H1 (cell line): ENCODE measurements around the gene WNT2. TPM values are rescaled to one million over a fixed set of nuclear protein-coding genes. Genes with fewer than 3 reads are reported as not detected.

ENCODE experiments used
- CTCF ChIA-PET: fragments of 300-600 bp; sonication (Branson Sonifier 250); formaldehyde crosslinking; loops from one replicate; lab custom pipeline; 2021; ENCODE audit not compliant: partially characterized antibody; lab: Charles Lee
- POLR2A ChIA-PET: fragments of 300-600 bp; sonication (Branson Sonifier 250); formaldehyde crosslinking; loops from one replicate; lab custom pipeline; 2021; ENCODE audit warnings: inconsistent platforms; ENCODE audit not compliant: partially characterized antibody; lab: Charles Lee
- DNase-seq, 2 experiments: peaks; one replicate each; pipeline versions ENCODE4 v3.0.0 to v3.0.0-alpha.2; 2010 to 2022; ENCODE audit warnings: low spot score in 2 of 2, low read depth in 1 of 2, mixed read lengths in 1 of 2
- FAIRE-seq: peaks from 2 replicates; lab custom pipeline; 2011; peaks lifted over from hg19 to GRCh38; lab: Jason Lieb, UNC
- H2AFZ ChIP-seq: 2 replicates; pipeline ENCODE4 v1.8.1; 2012; ENCODE audit warnings: low read length, inconsistent platforms
- H2AK5ac ChIP-seq: 2 replicates; pipeline ENCODE4 v1.6.1; 2013; ENCODE audit warnings: low read depth, low read length
- H2BK120ac ChIP-seq: replicated peaks from 2 replicates; pipeline ENCODE3; 2013; ENCODE audit warnings: low read depth, low read length, inconsistent platforms
- H2BK12ac ChIP-seq: 2 replicates; pipeline ENCODE4 v1.6.1; 2013; ENCODE audit warnings: low read depth, low read length
- H2BK15ac ChIP-seq: 2 replicates; pipeline ENCODE4 v1.6.1; 2013; ENCODE audit warnings: low read length
- H2BK20ac ChIP-seq: 2 replicates; pipeline ENCODE4 v1.6.1; 2013; ENCODE audit warnings: low read length
- H2BK5ac ChIP-seq: 2 replicates; pipeline ENCODE4 v1.6.1; 2013; ENCODE audit warnings: low read depth, low read length
- H3K14ac ChIP-seq: 2 replicates; pipeline ENCODE4 v1.6.1; 2013; ENCODE audit warnings: inconsistent platforms; ENCODE audit not compliant: insufficient read length
- H3K18ac ChIP-seq: 2 replicates; pipeline ENCODE4 v1.6.1; 2013; ENCODE audit warnings: low read length; ENCODE audit errors: extremely low read depth
- H3K23ac ChIP-seq: 2 replicates; pipeline ENCODE4 v1.6.1; 2013; ENCODE audit warnings: inconsistent platforms; ENCODE audit not compliant: insufficient read length
- H3K23me2 ChIP-seq: 2 replicates; pipeline ENCODE4 v1.6.1; 2013; ENCODE audit warnings: low read depth, low read length
- H3K27ac ChIP-seq: 2 replicates; pipeline ENCODE4 v1.6.1; 2011; ENCODE audit warnings: low read depth, low read length, inconsistent platforms
- H3K27me3 ChIP-seq, 4 experiments: replicated peaks in 1 of 4; 1 replicate in 1 of 4; 2 replicates in 3 of 4; pipeline versions ENCODE4 v1.6.1 to v1.8.1; 2011 to 2013; ENCODE audit warnings: low read length in 3 of 4, mild to moderate bottlenecking in 3 of 4, inconsistent platforms in 2 of 4, mixed read lengths in 2 of 4, moderate library complexity in 1 of 4; ENCODE audit not compliant: control insufficient read depth in 3 of 4, insufficient read depth in 3 of 4; ENCODE audit errors: extremely low read depth in 1 of 4
- H3K36me3 ChIP-seq, 4 experiments: 2 replicates each; pipeline versions ENCODE4 v1.6.1 to v1.8.1; 2011 to 2013; ENCODE audit warnings: mild to moderate bottlenecking in 4 of 4, low read length in 3 of 4, moderate library complexity in 2 of 4, control low read depth in 1 of 4, inconsistent platforms in 1 of 4; ENCODE audit not compliant: insufficient read depth in 4 of 4, control insufficient read depth in 2 of 4
- H3K4ac ChIP-seq: replicated peaks from 2 replicates; pipeline ENCODE3; 2013; ENCODE audit warnings: low read length, low read depth, mixed read lengths, inconsistent platforms; ENCODE audit not compliant: insufficient read length
- H3K4me1 ChIP-seq, 4 experiments: replicated peaks in 1 of 4; 1 replicate in 1 of 4; 2 replicates in 3 of 4; pipeline versions ENCODE4 v1.6.1 to v1.8.1; 2011 to 2013; ENCODE audit warnings: low read length in 3 of 4, inconsistent platforms in 2 of 4, mixed read lengths in 1 of 4; ENCODE audit not compliant: insufficient read depth in 4 of 4, control insufficient read depth in 3 of 4
- H3K4me2 ChIP-seq, 2 experiments: 2 replicates each; pipeline versions ENCODE4 v1.6.1 to v1.8.1; 2011 to 2013; ENCODE audit warnings: low read depth in 2 of 2, low read length in 2 of 2, control low read depth in 1 of 2, inconsistent platforms in 1 of 2, mild to moderate bottlenecking in 1 of 2; ENCODE audit not compliant: insufficient read depth in 1 of 2
- H3K4me3 ChIP-seq, 4 experiments: fragments of 200-600, 300-600 bp in 1 of 4; sonication (generic), shearing (Covaris generic), sonication (Bioruptor Twin) in 1 of 4; 2 replicates each; pipeline versions ENCODE4 v1.5.1 to v1.8.1; 2011 to 2016; ENCODE audit warnings: low read length in 4 of 4, low read depth in 3 of 4, control low read depth in 2 of 4, inconsistent platforms in 2 of 4, mild to moderate bottlenecking in 2 of 4, mixed read lengths in 1 of 4, moderate library complexity in 1 of 4; ENCODE audit not compliant: insufficient read depth in 2 of 4; ENCODE audit errors: extremely low read depth in 1 of 4
- H3K56ac ChIP-seq: replicated peaks from 2 replicates; pipeline ENCODE3; 2013; ENCODE audit warnings: low read depth, mild to moderate bottlenecking, mixed read lengths, low read length, inconsistent platforms; ENCODE audit not compliant: insufficient read length
- H3K79me1 ChIP-seq: 2 replicates; pipeline ENCODE4 v1.6.1; 2013; ENCODE audit warnings: low read depth, low read length, control low read depth
- H3K79me2 ChIP-seq, 2 experiments: 2 replicates each; pipeline versions ENCODE4 v1.6.1 to v1.8.1; 2012 to 2013; ENCODE audit warnings: low read length in 2 of 2, mild to moderate bottlenecking in 2 of 2, inconsistent platforms in 1 of 2; ENCODE audit not compliant: insufficient read depth in 2 of 2, control insufficient read depth in 1 of 2
- H3K9ac ChIP-seq, 4 experiments: replicated peaks in 1 of 4; 1 replicate in 1 of 4; 2 replicates in 3 of 4; pipeline versions ENCODE4 v1.6.1 to v1.8.1; 2011 to 2013; ENCODE audit warnings: low read depth in 3 of 4, low read length in 3 of 4, control low read depth in 2 of 4, mild to moderate bottlenecking in 2 of 4, moderate library complexity in 2 of 4, inconsistent platforms in 1 of 4; ENCODE audit errors: extremely low read depth in 1 of 4
- H3K9me3 ChIP-seq, 2 experiments: 2 replicates each; pipeline versions ENCODE4 v1.6.1 to v1.8.1; 2012 to 2013; ENCODE audit warnings: mild to moderate bottlenecking in 2 of 2, moderate library complexity in 2 of 2, control low read depth in 1 of 2, inconsistent platforms in 1 of 2, low read depth in 1 of 2, low read length in 1 of 2, mixed read lengths in 1 of 2; ENCODE audit not compliant: insufficient read depth in 2 of 2
- H4K20me1 ChIP-seq, 2 experiments: replicated peaks in 1 of 2; 2 replicates each; pipeline versions ENCODE3 to v1.8.1; 2011 to 2013; ENCODE audit warnings: inconsistent platforms in 2 of 2, low read length in 2 of 2, mild to moderate bottlenecking in 1 of 2; ENCODE audit not compliant: insufficient read depth in 2 of 2, control insufficient read depth in 1 of 2
- H4K5ac ChIP-seq: 2 replicates; pipeline ENCODE4 v1.6.1; 2013; ENCODE audit warnings: low read length, low read depth, mixed read lengths, inconsistent platforms; ENCODE audit not compliant: insufficient read length
- H4K8ac ChIP-seq: 2 replicates; pipeline ENCODE4 v1.8.0; 2013; ENCODE audit warnings: mild to moderate bottlenecking, moderate library complexity, low read length, inconsistent platforms; ENCODE audit not compliant: insufficient read depth; ENCODE audit errors: extremely low read depth
- H4K91ac ChIP-seq: replicated peaks from 2 replicates; pipeline ENCODE3; 2013; ENCODE audit warnings: low read length, mixed read lengths, inconsistent platforms; ENCODE audit not compliant: insufficient read length
- ATF3 ChIP-seq: IDR thresholded peaks from 2 replicates; pipeline ENCODE4 v1.6.1; 2011; ENCODE audit warnings: low read depth, mild to moderate bottlenecking, low read length; ENCODE audit not compliant: insufficient read depth
- CBX5 ChIP-seq: fragments of 300-800, 300-1000 bp; sonication (generic); IDR thresholded peaks from 2 replicates; pipeline ENCODE4 v1.7.1; 2016; ENCODE audit warnings: antibody characterized with exemption, low read length, low read depth
- CBX8 ChIP-seq: fragments of 300-800, 300-1000 bp; sonication (generic); IDR thresholded peaks from 2 replicates; pipeline ENCODE4 v1.7.1; 2016; ENCODE audit warnings: low read depth, low read length, borderline replicate concordance
- CHD1 ChIP-seq: IDR thresholded peaks from 2 replicates; pipeline ENCODE4 v1.6.1; 2012; ENCODE audit warnings: low read depth, low read length, improper control_type of control experiment
- MAFK ChIP-seq: IDR thresholded peaks from 2 replicates; pipeline ENCODE4 v1.6.1; 2012; ENCODE audit warnings: low read depth, mild to moderate bottlenecking, improper control_type of control experiment, low read length
- NRF1 ChIP-seq: IDR thresholded peaks from 2 replicates; pipeline ENCODE4 v1.6.1; 2011; ENCODE audit warnings: mild to moderate bottlenecking, low read depth, low read length, improper control_type of control experiment
- RNF2 ChIP-seq: fragments of 200-900, 300-1000 bp; sonication (generic); IDR thresholded peaks from 2 replicates; pipeline ENCODE4 v1.7.1; 2016; ENCODE audit warnings: borderline replicate concordance, low read depth, mild to moderate bottlenecking, antibody characterized with exemption, low read length; ENCODE audit not compliant: poor library complexity, severe bottlenecking; ENCODE audit errors: missing control alignments
- SIN3A ChIP-seq, 2 experiments: IDR thresholded peaks in 1 of 2; conservative IDR thresholded peaks in 1 of 2; 2 replicates each; pipeline ENCODE4 v1.6.1; 2011 to 2012; ENCODE audit warnings: low read length in 2 of 2, improper control_type of control experiment in 1 of 2, low read depth in 1 of 2, mild to moderate bottlenecking in 1 of 2
- ZNF274 ChIP-seq: IDR thresholded peaks from 2 replicates; pipeline ENCODE4 v1.7.0; 2012; ENCODE audit warnings: low read length, borderline replicate concordance; ENCODE audit errors: extremely low read depth
- WGBS, 2 experiments: shearing (Covaris generic) in 1 of 2; methylation state at CpG; one replicate each; pipeline versions ENCODE4 v1.1.6 to v1.1.7; 2013 to 2015; ENCODE audit warnings: low lambda C conversion rate in 2 of 2, mixed read lengths in 2 of 2, inconsistent platforms in 1 of 2, low coverage in 1 of 2, missing lambda C conversion rate in 1 of 2; ENCODE audit not compliant: insufficient replicate concordance in 2 of 2, insufficient coverage in 1 of 2, insufficient read length in 1 of 2; ENCODE audit errors: extremely low coverage in 1 of 2, missing lambda C conversion rate in 1 of 2; 5-methylcytosine and 5-hydroxymethylcytosine counted together
- polyA plus RNA-seq, 7 experiments: library from polyadenylated mRNA; depleted of rRNA in 3 of 7; stranded (reverse) in 5 of 7; unstranded in 2 of 7; fragments of >200 nt in 5 of 7; fragments of 200-250 nt in 2 of 7; gene quantifications; 1 replicate in 5 of 7; 2 replicates in 1 of 7; 4 replicates in 1 of 7; pipeline versions ENCODE4 v1.2.1 to v1.2.3, GENCODE V29; 2011 to 2013; ENCODE audit warnings: missing spikeins in 2 of 7, mixed read lengths in 2 of 7
- total RNA-seq: library from RNA; stranded (reverse); fragmentation: NEBNext Ultra II Directional; extraction: Animal tissue kit (Norgen Biotek cat#: 25700); gene quantifications from 2 replicates; pipeline ENCODE4 v1.2.1, GENCODE V29; 2021

The WNT2 gene
- total and polyA plus RNA-seq, 2 of the 8 experiments (the other 6 are each of a cell fraction or from before 2014, with no cell fraction given), result not detected

GRCh38 chr7:117273814-117274225 lies 49.0 kb downstream of the WNT2 start:
- Histone ChIP-seq H3K4ac (no peak overlapping the region), H3K4me2 (no peak overlapping the region), H3K79me1 (no peaks in the 10 kb centered on the region), H3K36me3 (no peaks in the 10 kb centered on the region), H2BK12ac (no peak overlapping the region), H2BK120ac (no peak overlapping the region), H3K23me2 (no peaks in the 10 kb centered on the region), H3K18ac (no peak overlapping the region), H3K9ac (no peak overlapping the region), H3K79me2 (no peaks in the 10 kb centered on the region), H2BK5ac (no peak overlapping the region), H2BK15ac (no peak overlapping the region), H2AK5ac (no peak overlapping the region), H4K91ac (no peak overlapping the region), H3K23ac (no peak overlapping the region), H3K56ac (no peak overlapping the region), H3K27me3 (no peaks in the 10 kb centered on the region; a peak in 1 of 7 replicates), H3K14ac (no peak overlapping the region), H4K20me1 (no peaks in the 10 kb centered on the region), H4K8ac (no peak overlapping the region), H3K4me1 (no peaks in the 10 kb centered on the region), H4K5ac (no peak overlapping the region), H3K9me3 (no peaks in the 10 kb centered on the region), H2AFZ (no peak overlapping the region), H3K27ac (no peak overlapping the region), H2BK20ac (no peak overlapping the region), H3K4me3 (no peak overlapping the region)
- no peak for FAIRE-seq
- TF ChIP-seq SIN3A (conservative IDR thresholded peaks at IDR 0.05 in 1 of 2, IDR thresholded peaks at IDR 0.05 in 1 of 2; ENCODE audit: low read depth in 1 of 2, low read length in 2 of 2) (no peak), NRF1 (no peak), ZNF274 (no peak), ATF3 (no peak), CBX5 (no peak), MAFK (no peak), CHD1 (no peak), RNF2 (no peak), CBX8 (no peak)
- no peak for DNase-seq
- 88% methylated on average over 11 of the region's 11 CpGs; no CpG with 5 or more reads in 1 of the 2 experiments for WGBS, 2 experiments
- ChIA-PET POLR2A (no interaction called here), CTCF (interaction anchor here (1.1 to 2.6 kb wide), 3 partner anchors 12 to 29 kb away, joined by 3 to 9 read pairs (median 4); no protein-coding TSS in a partner anchor)
